Fibroblast of upper back skin (primary cell): ENCODE measurements around the gene MLLT10.
"Not testable (repeated sequence)": the region's sequence is repeated elsewhere in the genome, so short reads cannot be mapped to it uniquely, and the experiment has no call there.

Experiments used
- DNase-seq: peaks from one replicate; pipeline ENCODE4 v3.0.0-alpha.2; 2013

MLLT10 gene

DNA sequence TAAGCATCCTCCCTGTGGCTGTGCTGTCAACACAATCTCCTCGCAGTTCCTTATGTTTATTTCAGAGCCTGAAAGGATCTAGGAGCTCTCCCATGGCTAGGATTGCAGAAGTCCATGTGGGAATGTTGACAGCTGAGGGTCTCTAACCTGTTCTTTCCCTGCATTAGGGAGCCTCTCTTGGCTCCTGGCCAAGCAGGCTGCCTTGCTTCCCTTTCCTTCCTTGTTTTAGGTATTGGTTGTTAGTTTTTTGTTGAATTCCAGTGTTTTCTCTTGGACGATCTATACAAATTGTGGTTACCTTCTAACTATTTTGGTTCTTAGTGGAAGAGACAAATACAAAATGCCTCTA, 171.8 kb downstream of the MLLT10 start:
- DNase-seq, result no peak

DNA sequence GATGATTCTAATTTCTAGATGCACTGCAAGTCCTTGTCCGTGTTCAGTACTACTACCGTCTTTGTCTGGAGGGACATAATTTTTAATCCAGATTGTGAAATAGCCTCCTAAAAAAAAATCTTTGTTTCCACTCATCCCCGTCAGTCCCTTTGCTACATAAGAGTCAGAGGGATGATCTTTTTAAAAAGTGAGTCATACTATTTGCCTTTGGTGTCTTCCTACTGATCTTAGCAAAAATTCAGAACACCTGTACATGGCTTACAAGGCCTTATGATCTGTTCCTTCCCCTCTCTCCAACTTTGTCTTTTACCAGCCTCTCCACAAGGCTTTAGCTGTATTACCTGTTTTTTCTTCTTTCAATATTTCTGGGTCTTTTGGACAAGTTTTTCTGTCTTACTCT, 173.5 kb downstream of the MLLT10 start:
- DNase-seq, result no peak

DNA sequence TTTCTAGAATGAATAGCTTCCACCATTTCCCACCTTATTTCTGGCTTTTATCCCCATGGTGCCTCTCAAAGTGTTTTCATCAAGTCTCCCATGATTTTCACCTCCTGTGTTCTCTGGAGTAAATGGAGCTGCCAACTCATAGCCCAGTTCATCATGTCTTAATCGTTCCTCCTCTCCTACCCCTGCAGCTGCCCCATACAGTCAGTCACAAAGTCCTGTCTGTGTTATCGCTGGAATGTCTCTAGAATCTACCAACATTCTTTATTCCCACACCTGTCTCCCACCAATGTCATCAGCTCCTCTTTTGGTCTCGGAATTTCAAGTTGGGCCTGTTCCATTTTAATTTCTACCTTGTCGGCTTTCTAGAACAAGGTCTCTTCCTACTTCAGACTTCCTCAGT, 178.9 kb downstream of the MLLT10 start:
- DNase-seq, result no peak

DNA sequence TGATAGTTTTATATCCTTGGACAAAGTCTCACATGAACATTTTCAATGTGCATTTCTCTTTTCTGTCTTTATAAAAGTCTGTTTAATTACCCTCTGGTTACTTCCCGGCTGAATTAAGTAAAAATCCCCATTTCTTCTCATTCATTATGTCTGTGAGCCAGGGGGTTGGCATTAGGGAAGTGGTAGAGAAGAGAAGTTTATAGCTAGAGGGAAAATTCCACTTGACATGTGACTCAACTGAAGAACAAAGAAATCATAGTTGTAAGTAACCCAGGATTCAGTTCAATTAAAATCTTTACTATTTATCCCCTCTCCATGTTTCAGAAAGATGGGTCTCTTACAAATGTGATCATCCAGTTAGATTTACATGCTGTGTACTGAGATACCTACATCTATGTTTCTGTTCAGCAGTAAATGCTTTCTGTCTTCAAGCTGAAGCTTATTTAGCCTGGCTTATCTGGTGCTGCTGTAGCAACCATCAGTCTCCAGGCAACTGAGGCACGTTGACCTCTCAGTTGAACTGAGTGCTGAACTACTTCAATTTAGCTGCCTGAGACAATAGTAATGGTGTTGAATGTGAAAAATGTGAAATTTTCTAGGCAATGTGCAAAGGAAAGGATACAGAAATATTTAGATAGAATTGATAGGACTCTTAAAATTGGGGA, 181.6 kb downstream of the MLLT10 start:
- no peak for DNase-seq

DNA sequence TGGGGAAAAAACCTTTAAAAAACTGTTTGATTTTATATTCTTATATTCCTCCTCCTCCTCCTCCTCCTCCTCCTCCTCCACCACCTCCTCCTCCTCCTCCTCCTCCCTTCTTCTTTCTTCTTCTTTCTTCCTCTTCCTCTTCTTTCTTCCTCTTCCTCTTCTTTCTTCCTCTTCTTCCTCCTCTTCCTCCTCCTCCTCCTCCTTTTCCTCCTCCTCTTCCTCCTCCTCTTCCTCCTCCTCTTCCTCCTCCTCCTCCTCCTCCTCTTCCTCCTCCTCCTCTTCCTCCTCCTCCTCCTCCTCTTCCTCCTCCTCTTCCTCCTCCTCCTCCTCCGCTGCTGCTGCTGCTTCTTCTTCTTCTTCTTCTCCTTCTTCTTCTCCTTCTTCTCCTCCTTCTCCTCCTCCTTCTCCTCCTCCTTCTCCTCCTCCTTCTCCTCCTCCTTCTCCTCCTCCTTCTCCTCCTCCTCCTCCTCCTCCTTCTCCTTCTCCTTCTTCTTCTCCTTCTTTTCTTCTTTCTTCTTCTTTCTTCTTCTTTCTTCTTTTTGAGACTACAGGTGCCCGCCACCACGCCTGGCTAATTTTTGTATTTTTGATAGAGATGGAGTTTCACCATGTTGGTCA, 183.5 kb downstream of the MLLT10 start:
- DNase-seq, result not testable (repeated sequence)

DNA sequence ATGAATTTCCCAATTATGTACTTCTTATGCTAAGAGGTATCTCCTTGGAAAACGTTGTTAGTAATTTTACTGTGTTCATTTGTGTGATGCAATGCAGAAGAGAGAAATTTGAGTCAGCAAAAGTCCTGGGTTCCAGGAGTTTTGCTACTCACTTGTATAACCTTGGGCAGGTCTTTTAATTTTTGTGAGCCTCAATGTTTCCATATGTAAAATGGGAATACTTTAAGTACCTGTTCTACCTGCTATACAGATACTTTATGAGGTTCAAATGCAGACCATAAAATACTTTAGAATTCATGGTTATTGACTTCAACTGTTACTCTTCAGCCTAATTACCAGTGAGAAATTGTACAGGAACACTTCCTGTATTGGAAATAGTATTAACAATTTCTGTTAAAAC, 185.5 kb downstream of the MLLT10 start:
- DNase-seq, result no peak

DNA sequence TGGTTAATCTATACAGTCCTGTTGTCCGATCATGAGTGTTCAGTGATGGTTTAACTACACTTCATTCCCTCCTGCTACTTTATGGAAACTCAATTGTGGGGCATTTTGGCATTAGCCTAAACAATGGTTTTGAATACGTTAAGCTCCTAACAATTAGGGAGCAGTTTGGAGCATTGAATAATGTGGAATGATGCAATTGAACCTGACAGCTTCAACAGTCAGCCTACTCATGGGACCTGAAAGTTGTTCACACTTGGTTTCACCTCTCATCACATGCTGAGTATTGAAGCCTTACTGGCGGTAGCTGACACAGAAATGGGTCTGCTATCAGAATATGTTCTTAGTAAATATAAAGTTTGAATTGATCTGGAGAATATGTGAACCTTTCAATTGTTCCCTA, 186.1 kb downstream of the MLLT10 start:
- no peak for DNase-seq

DNA sequence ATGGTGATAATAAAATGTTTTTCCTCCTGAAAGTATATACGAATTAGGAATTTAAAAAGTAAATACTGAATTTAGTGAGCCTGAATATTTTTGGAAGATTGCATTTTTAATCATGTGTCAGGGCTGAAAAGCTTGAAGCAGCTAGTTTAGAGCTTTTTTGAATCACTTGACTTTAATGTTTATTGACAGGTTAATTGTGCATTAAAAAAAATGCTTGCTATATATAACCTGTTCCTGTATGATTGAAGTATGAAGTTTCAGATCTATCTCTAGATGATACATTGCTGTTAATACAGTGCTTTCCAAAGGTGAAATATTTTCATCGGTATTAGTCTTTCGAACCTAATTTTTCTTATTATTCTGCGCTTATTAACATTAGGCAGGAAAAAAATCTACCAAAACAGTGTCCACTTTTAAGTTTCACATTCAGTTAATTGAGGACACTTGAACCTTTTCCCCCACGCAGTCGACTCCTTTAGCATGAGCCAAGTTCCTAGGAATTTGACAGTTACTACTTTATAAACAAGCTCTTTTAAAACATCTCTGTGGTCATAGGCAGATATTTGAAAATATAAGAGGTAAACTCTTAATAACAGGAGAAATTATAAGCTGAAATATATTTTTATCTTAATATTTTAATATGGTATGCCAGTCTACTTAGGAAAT, 187.1 kb downstream of the MLLT10 start:
- no peak for DNase-seq

DNA sequence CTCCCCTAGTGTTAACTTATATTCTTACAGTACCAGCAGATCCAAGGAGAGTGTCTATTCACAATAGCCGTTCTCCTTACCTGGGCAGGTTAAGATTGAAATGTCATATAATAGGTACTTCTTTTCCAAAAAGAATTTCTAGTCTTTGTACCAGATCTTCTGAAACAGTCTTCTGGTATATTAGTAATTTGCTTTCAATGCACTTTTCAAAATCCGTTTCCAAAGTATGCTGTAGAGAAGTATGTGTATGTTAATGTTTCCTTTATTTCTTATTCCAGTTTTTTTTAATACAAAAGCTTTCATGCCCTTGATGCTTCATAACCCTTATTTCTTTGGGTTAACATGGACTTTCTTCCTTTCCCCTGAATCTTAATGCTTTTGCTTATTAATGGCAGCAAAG, 188.2 kb downstream of the MLLT10 start:
- no peak for DNase-seq

DNA sequence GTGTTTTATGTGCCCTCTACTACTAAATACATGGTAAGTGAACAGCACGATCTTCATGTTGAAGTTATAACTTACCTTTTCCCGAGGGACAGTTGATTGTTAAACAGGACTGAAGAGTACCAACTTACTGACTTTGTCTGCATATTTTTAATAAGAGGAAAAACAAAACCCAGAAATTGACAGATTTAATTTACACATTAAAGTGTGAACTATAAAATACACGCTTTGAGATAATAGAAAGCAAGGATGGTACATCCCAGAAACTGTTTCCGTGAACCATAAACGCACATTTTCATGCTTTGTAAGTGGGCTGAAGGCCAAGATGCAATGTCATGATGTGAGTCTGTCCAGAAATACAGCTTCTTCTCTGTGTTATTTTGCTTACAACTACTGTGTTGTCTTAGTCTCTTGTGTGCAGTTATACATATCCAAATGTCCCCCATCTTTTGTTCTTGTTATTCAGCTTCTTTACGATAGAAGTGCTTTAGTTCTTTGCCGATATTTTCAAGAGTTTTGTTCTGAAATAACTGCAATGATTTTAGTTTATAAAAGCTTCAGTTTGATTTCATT, 190.1 kb downstream of the MLLT10 start:
- peak; percentile 43 for DNase-seq

DNA sequence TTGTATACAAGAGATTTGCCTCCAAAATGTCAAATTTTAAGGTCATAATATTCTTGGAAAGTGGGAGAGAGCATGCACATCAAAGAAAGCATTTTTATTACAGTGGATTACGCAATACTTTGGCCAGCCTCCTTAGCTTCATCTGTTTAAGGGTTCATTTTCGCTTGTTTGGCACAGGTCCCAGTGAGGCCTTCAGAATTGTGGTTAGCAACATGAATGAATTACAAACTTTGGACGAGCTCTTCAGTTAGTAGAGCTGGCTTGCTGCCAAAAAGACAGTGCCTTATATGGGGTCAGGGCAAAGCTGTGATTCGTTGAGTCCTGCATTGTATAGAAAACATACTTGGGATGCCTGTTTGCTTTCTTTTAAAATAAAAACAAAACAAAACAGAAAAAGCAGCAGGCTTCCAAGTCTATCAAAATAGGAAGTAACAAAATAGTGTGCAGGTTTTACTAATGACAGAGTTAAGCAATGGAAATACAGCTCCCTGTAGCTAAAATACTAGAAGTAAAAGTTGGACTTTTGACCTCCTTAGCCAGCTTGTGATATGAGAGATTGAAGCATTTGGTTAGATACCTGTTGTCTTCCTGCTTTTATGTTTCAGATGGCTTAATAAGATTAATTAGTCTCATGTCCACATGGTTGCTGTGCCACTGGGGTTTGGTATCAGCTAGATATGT, 190.8 kb downstream of the MLLT10 start:
- DNase-seq, result peak; percentile 100

DNA sequence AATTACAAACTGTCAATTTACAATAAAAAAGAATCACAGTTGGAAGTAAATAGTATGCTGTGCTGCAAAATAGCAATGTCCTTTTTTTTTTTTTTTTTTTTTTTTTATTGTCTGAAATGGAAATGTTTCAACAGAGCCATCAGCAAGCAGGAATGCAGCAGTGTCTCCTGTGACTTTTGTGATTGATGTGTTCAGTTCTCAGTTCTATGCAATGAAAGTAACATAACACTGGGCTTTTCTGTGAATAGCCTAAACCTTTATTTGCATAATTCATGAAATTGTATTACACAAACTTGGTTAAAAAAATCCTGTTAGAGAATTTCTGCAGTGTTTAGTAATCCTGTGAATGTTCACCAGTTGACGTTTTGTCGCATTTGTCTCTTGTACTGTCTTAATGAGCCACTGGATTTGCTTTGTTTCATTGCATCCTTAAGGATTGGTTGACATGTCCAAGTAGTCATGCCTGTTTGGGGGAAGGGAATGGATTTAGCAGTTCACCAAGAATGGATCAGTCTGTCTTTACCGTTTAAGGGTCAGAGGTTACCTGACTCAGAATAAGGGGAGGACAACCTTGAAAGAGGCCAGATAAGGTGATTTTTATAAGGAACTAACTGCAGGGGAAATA, 192.7 kb downstream of the MLLT10 start:
- peak; percentile 60 for DNase-seq

DNA sequence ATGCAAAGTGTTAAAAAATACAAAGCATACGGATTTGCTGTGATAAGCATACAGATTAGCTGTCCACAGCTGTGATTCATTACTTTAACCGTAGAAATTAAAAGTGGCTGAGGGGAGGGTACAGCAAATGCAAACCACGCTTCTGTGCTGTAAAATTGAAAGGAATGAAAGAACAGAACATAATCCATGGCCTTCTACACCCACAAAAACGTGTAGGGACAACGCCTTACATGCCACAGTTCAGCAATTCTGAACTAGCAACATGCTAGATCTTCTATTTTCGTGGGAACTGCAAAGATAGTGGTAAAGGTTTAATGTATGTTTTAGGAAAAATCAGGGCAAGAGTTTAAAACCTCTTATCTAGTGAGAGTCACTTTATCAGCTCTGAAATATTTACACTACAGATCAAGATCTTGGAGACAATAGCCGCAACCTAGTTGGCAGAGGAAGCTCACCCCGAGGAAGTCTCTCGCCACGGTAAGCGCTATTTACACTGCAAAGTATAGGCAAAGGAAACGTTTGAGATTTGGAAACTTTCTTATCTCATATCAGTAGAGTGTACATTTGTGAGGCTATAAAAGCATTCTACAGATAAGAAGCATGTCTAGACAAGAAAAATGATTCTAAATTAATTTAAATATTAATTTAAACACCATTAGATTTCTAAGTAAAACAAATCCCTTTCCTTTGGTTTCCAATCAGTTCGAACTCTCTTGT, 193.6 kb downstream of the MLLT10 start:
- DNase-seq, result peak; percentile 46

DNA sequence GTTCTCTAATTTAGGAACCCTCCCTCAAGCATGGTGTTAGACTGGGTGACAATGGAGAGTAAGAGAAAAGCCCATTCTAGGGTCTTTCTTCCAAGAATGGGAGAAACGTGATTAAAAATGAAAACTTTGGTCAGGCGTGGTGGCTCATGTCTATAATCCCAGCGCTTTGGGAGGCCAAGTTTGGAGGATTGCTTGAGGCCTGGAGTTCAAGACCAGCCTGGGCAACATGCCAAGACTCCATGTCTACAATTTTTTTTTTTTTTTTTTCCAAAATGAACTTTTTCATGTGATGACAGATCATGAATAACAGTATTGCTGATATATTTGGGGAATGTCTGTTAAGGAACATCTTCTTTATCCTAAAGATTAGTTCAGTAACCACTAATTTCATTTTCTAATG, 194.6 kb downstream of the MLLT10 start:
- DNase-seq, result no peak

DNA sequence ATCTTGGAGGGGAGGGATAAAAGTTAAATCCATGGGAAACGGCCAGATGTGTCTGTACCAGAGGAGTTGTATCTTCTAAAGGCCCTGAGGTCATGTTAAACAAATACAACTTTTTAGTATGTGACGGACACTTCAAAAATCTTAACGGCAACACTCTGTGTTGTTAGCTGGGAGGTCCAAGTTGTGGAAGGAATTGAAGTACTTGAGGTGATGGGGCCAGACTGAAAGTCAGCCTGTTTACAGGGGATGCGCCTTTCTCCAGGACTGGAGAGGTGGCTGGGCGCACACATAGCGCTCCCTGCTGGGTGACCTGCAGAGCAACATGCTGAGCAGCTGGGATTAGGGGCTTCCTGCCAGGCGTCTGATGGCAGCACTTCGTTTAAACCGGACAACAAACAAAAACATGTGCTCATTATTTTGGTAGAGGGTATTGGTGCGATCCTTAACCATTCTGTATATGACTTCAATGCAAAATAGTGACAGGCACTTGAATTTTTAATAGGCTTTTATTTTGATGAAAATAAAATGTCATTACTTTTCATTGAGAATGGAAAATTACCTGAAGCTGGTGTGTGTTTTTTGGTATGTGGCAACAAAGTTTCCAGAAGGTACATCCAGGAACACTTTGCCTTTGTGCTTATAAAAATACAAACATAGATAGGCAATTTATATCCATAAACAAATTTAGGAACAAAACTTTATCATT, 198.2 kb downstream of the MLLT10 start:
- peak; percentile 71 for DNase-seq

DNA sequence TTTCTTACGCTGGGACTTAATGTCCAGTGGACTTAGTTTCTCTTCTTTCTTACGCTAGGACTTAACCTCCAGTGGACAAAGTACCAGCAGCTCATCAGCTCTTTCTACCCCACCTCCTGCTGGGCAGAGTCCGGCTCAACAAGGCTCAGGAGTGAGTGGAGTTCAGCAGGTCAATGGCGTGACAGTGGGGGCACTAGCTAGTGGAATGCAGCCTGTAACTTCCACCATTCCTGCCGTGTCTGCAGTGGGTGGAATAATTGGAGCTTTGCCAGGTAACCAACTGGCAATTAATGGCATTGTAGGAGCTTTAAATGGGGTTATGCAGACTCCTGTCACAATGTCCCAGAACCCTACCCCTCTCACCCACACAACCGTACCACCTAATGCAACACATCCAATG, 199.7 kb downstream of the MLLT10 start:
- DNase-seq, result no peak

DNA sequence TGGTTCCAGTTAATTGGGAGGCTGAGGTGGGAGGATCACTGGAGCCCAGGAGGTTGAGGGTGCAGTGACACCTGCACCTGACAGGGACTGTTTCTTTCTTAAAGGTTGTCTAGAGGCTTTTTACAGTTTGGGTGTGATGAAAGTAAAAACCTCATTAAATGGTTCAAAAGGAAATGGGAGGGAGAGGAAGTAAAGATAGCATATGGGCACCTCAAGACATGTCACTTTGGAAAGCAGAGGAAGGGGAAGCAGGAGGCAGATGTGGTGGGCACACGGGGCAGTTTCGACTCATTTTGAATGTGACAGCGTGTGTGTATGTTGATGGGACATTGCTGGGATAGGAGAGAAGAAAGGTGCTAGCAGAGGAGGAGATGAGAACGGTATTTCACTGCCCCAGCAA, 203.1 kb downstream of the MLLT10 start:
- no peak for DNase-seq

DNA sequence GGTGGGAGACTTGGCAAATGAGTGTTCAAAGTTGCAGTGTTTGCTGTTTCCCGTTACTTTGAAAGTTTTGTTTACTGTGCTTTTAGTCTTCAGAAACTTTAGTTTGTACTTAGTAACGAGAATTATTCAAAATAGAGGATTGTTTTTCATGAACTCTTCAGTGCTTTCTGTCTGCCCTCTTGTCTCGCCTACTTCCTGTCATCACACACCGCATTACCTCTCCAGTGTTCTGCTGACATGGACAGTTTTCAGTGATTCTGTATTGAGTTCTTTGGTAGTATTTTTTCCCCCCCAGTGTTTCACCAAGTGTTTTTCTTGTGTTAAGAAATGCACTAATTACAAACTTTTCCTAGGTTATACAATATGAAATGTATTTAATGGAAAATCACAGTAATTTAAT, 207.0 kb downstream of the MLLT10 start:
- DNase-seq, result no peak

DNA sequence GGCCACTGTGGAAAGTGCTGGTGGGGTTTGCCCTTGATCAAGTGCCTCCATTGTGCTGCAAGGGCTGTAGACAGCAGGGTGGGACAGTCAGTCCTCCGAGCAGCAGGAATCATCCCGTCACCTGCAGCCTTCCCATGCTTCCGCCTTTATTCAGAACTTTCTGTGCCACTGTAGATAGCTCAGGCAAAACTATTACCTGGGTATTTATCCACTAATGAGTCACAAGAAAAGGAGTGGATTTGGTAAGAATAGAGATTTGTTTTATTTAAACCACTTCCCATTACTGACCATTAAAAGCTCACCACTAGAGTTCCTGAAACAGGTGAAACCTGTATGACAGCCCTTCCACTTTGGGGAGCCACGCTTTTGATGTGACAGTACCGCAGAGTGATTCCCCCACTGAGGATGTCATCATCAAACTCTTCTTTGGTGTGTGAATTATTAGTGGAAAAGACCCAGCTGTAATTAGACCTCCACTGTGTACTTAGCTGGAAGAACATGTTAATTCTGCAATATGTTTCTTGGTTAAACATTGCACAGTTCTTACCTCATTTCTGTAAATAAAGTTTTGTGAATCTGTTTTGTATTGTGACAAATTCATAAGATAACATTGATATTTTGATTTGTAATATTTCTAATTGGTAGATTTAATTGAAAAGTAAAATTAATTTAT, 208.8 kb downstream of the MLLT10 start:
- DNase-seq, result no peak

DNA sequence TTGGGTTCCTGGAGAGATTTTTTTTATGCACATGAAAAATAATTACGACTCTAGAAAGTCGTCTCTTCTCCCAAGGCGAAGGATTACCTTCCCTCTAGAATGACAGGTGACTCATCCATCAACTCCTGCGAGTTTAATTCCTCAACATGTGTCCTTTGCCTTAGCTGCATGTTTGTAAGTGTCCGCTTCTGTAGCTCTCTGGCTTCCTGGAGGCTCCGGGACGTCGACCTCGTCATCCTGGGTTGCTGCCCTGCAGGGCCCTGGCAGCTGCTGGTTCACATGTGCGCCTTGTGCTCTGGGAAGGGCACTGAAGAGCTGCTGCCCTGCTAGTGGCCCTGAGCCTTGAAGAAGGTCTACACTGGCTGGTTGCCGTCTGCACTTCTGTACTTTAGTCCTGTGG, 210.2 kb downstream of the MLLT10 start:
- no peak for DNase-seq

DNA sequence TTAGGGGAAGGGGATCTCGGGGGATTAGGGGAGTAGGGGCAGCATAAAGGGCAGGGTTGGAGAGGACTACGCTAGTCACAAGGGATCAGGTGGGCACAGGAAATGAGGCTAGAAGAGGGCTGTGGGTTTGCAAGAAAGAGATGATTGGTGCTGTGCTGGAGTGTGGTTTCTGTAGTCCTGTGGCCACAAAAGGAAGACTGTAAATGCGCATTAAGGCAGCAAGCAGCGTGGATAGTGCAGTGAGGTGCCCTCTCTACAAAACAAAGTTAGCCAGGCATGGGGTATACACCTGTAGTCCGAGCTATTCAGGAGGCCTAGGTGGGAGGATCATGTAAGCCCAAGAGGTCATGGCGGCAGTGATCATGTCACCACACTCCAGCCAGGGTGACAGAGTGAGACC, 212.1 kb downstream of the MLLT10 start:
- no peak for DNase-seq
